ENCODE data around the gene C17orf114.
"Not testable (repeated sequence)": the region's sequence is repeated elsewhere in the genome, so short reads cannot be mapped to it uniquely, and the experiment has no call there.

C17orf114 gene

GRCh38 chr17:4833941-4834680 lies 32.0 kb upstream of the C17orf114 start:
- Histone ChIP-seq H3K27me3 (no peaks in the 10 kb centered on the region), H3K4me3 (peak overlapping the region; percentile 97 to 100), H3K4me1 (peaks cover 52% of the 10 kb centered on the region), H3K36me3 (no peaks in the 10 kb centered on the region), H3K27ac (peak overlapping the region; percentile 100), H3K9me3 (no peaks in the 10 kb centered on the region)
- intact Hi-C loops (cut with DNase I) = no loop called here
- DNase-seq (ENCODE audit: extremely low spot score in 2 of 2) = no peak
- no peak for TF ChIP-seq CTCF (IDR thresholded peaks at IDR 0.05)
- no peak for TF ChIP-seq POLR2A (IDR thresholded peaks at IDR 0.05)
- TF ChIP-seq POLR2AphosphoS5 (IDR thresholded peaks at IDR 0.05; ENCODE audit: insufficient read depth in 1 of 2, low read depth in 1 of 2) = no peak

GRCh38 chr17:4833178-4833940 lies 31.2 kb upstream of the C17orf114 start, which contains the start of gene MINK1:
Gene MINK1 (plus strand): TSS chr17:4833340. CDS start chr17:4833584, 244 bp downstream.
- peak within 1 kb of the TSS; percentile 100 for H3K27ac ChIP-seq
- TF ChIP-seq CTCF (IDR thresholded peaks at IDR 0.05) = peak in 1 of 3 experiments; percentile 2
- peak in 1 of 2 donors; percentile 83 for TF ChIP-seq POLR2A (IDR thresholded peaks at IDR 0.05)
- peak in 1 of 2 donors; percentile 83 for TF ChIP-seq POLR2AphosphoS5 (IDR thresholded peaks at IDR 0.05; ENCODE audit: insufficient read depth in 1 of 2, low read depth in 1 of 2)
- no peaks in the 10 kb centered on the region for H3K9me3 ChIP-seq
- no peak for DNase-seq (ENCODE audit: extremely low spot score in 2 of 2)
- no peaks in the 10 kb centered on the region for H3K27me3 ChIP-seq
- peaks cover 47% of the 10 kb centered on the region for H3K4me1 ChIP-seq
- intact Hi-C loops (cut with DNase I) = no loop called here
- no peaks in the 10 kb centered on the region for H3K36me3 ChIP-seq
- H3K4me3 ChIP-seq = peak within 1 kb of the TSS; percentile 97 to 100

GRCh38 chr17:4832829-4833177 lies 30.7 kb upstream of the C17orf114 start:
- H3K27ac ChIP-seq = peak overlapping the region; percentile 100
- intact Hi-C loops (cut with DNase I); H3K36me3 ChIP-seq; DNase-seq (ENCODE audit: extremely low spot score in 2 of 2); H3K9me3 ChIP-seq; H3K27me3 ChIP-seq: not testable (repeated sequence)
- H3K4me3 ChIP-seq = peak overlapping the region; percentile 97 to 100
- H3K4me1 ChIP-seq = peaks cover 41% of the 10 kb centered on the region

- H3K4me3 ChIP-seq = no peak overlapping the region
Measured at GRCh38 chr17:4827399-4827798, 25.3 kb upstream of the C17orf114 start.

More at GRCh38 chr17:4827399-4827798, 25.3 kb upstream of the C17orf114 start:
- DNase-seq (ENCODE audit: extremely low spot score in 2 of 2) = no peak
- peaks cover 0 to 8% of the 10 kb centered on the region in 2 donors for H3K36me3 ChIP-seq
- no peaks in the 10 kb centered on the region for H3K9me3 ChIP-seq
- no peaks in the 10 kb centered on the region for H3K27me3 ChIP-seq
- H3K4me1 ChIP-seq = no peaks in the 10 kb centered on the region
- H3K27ac ChIP-seq = no peak overlapping the region
- TF ChIP-seq POLR2AphosphoS5 (IDR thresholded peaks at IDR 0.05; ENCODE audit: insufficient read depth in 1 of 2, low read depth in 1 of 2) = no peak
- TF ChIP-seq CTCF (IDR thresholded peaks at IDR 0.05) = no peak
- no peak for TF ChIP-seq POLR2A (IDR thresholded peaks at IDR 0.05)
- intact Hi-C loops (cut with DNase I) = no loop called here
